Natural killer cell (primary cell): Measurements from ENCODE around the gene DUSP5. TPM values are rescaled to one million over a fixed set of nuclear protein-coding genes. Genes with fewer than 3 reads are reported as not detected.

Experiments
- ATAC-seq, 3 donors: fragments of 150-1000 bp in 2 of 3; fragments of 200-7000 bp in 1 of 3; cut with Tn5 transposase; 1 replicate in 1 of 3; 2 replicates in 2 of 3; pipeline ENCODE4 v1.10.0; 2021; ENCODE audit warnings: mild to moderate bottlenecking in 2 of 3, moderate library complexity in 2 of 3
- DNase-seq, 2 donors: peaks; one replicate each; pipeline versions ENCODE4 v3.0.0 to v3.0.0-alpha.2; 2013 to 2021; ENCODE audit warnings: mixed read lengths in 1 of 2
- H3K27ac ChIP-seq: one replicate; pipeline ENCODE4 v1.5.1; 2013; ENCODE audit warnings: mild to moderate bottlenecking, low read length
- H3K27me3 ChIP-seq: one replicate; pipeline ENCODE4 v1.6.1; 2013; ENCODE audit warnings: low read length; ENCODE audit not compliant: control insufficient read depth, insufficient read depth
- H3K36me3 ChIP-seq: one replicate; pipeline ENCODE4 v1.6.1; 2013; ENCODE audit warnings: low read length; ENCODE audit not compliant: control insufficient read depth, insufficient read depth
- H3K4me1 ChIP-seq: one replicate; pipeline ENCODE4 v1.6.1; 2013; ENCODE audit warnings: low read length; ENCODE audit not compliant: control insufficient read depth, insufficient read depth
- H3K4me3 ChIP-seq: one replicate; pipeline ENCODE4 v1.5.1; 2013; ENCODE audit warnings: low read length
- H3K9me3 ChIP-seq: one replicate; pipeline ENCODE4 v1.6.1; 2013; ENCODE audit warnings: low read length; ENCODE audit not compliant: control insufficient read depth, insufficient read depth
- H3K27ac Mint-ChIP-seq, 2 donors: one replicate each; pipeline ENCODE4 v1.8.0; 2022; ENCODE audit warnings: mild to moderate bottlenecking in 2 of 2, mixed read lengths in 2 of 2, moderate library complexity in 1 of 2
- H3K27me3 Mint-ChIP-seq, 2 donors: one replicate each; pipeline ENCODE4 v1.8.0; 2022; ENCODE audit warnings: low read depth in 2 of 2, mixed read lengths in 2 of 2
- H3K36me3 Mint-ChIP-seq: one replicate; pipeline ENCODE4 v1.8.0; 2022; ENCODE audit warnings: mixed read lengths
- H3K4me1 Mint-ChIP-seq, 2 donors: one replicate each; pipeline ENCODE4 v1.8.0; 2022; ENCODE audit warnings: mixed read lengths in 2 of 2
- H3K4me3 Mint-ChIP-seq: one replicate; pipeline ENCODE4 v1.8.0; 2022; ENCODE audit warnings: mild to moderate bottlenecking, moderate library complexity, mixed read lengths
- H3K9me3 Mint-ChIP-seq, 2 donors: one replicate each; pipeline ENCODE4 v1.8.0; 2022; ENCODE audit warnings: mixed read lengths in 2 of 2
- CTCF ChIP-seq: fragments of 200-600 bp; IDR thresholded peaks from one replicate; pipeline ENCODE4 v1.8.0; 2022; ENCODE audit warnings: antibody characterized with exemption
- WGBS: methylation state at CpG from one replicate; pipeline ENCODE4 v1.1.7; 2013; ENCODE audit warnings: missing lambda C conversion rate; ENCODE audit not compliant: insufficient coverage; 5-methylcytosine and 5-hydroxymethylcytosine counted together
- intact Hi-C: fragments of 100-400 bp; cut with micrococcal nuclease; formaldehyde crosslinking; loops from one replicate; pipeline ENCODE4 v1.14.2; 2022
- total RNA-seq, 4 donors: library from RNA; stranded (reverse); fragments of 120-200 nt in 1 of 4; gene quantifications; one replicate each; pipeline versions ENCODE4 v1.2.3 to v1.2.4, GENCODE V29; 2013 to 2022

DUSP5 gene
- total RNA-seq, 3 donors from 2014 or later (not counting 1 experiment from before 2014, with no cell fraction given): 56.3 to 98.9 (median 69.6) TPM

DNA sequence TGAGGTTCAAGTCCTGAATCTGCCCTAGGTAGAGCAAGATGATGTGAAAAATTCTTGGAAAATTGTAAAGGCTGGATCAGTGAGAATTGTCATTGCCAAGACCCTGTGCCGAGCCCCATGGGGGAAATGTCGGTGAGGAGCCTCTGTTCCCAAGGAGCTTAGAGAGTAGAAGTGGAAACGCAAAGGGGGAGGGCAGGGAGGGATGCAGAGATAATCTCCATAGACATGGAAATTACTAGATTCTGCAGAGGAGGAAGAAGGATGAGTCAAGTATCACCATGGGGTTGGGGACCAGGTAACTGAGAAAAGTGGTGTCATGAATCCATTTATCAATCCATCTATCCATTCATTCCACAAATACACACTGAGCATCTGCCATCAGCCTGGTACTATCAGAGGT is 26.0 kb downstream of the DUSP5 start:
- DNase-seq (no peak), ATAC-seq (no peak)
- Histone ChIP-seq H3K4me1 (peaks cover 9% of the 10 kb centered on the region), H3K9me3 (no peaks in the 10 kb centered on the region), H3K36me3 (no peaks in the 10 kb centered on the region), H3K4me3 (no peak overlapping the region), H3K27ac (no peak overlapping the region), H3K27me3 (no peaks in the 10 kb centered on the region)
- no peak overlapping the region for H3K27ac Mint-ChIP-seq
- H3K36me3 Mint-ChIP-seq: no peaks in the 10 kb centered on the region
- no peak for TF ChIP-seq CTCF
- 97% methylated on average over 3 of the region's 3 CpGs for WGBS
- intact Hi-C loops: no loop called here
- no peak overlapping the region for H3K4me3 Mint-ChIP-seq
- H3K9me3 Mint-ChIP-seq: no peaks in the 10 kb centered on the region
- no peaks in the 10 kb centered on the region for H3K27me3 Mint-ChIP-seq
- H3K4me1 Mint-ChIP-seq: peaks cover 15 to 25% of the 10 kb centered on the region in 2 donors

- no peaks in the 10 kb centered on the region for H3K27me3 ChIP-seq
- no peaks in the 10 kb centered on the region for H3K9me3 ChIP-seq
- H3K36me3 ChIP-seq: no peaks in the 10 kb centered on the region
- Mint-ChIP-seq H3K4me1 (peaks cover 21 to 30% of the 10 kb centered on the region in 2 donors), H3K9me3 (no peaks in the 10 kb centered on the region), H3K4me3 (no peak overlapping the region), H3K27me3 (no peaks in the 10 kb centered on the region), H3K36me3 (no peaks in the 10 kb centered on the region), H3K27ac (no peak overlapping the region)
- intact Hi-C loops: no loop called here
- H3K4me3 ChIP-seq: no peak overlapping the region
- TF ChIP-seq CTCF: no peak
- 95% methylated on average over 3 of the region's 3 CpGs for WGBS
- DNase-seq (no peak), ATAC-seq (no peak)
- peaks cover 14% of the 10 kb centered on the region for H3K4me1 ChIP-seq
- H3K27ac ChIP-seq: no peak overlapping the region
Measured at GRCh38 chr10:110524179-110524858, 26.6 kb downstream of the DUSP5 start.

DNA sequence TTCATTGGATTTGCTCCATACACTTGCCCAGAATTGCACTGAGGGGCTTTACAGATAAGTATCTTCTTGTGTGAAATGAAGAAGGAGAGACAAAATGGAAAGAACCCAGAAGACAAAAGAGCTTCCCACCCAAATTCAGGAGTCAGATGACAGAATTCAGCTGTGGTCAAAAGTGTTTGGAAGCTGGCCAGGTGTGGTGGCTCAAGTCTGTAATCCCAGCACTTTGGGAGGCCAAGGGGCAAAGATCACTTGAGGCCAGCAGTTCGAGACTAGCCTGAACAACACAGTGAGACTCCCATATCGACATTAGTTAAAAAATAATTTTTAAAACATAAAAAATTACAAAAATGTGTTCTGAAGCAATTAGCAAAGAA is 27.1 kb downstream of the DUSP5 start:
- no peak overlapping the region for H3K4me3 Mint-ChIP-seq
- no peak overlapping the region for H3K27ac Mint-ChIP-seq
- H3K27me3 ChIP-seq: no peaks in the 10 kb centered on the region
- no peaks in the 10 kb centered on the region for H3K9me3 ChIP-seq
- WGBS: 89% methylated on average over 1 of the region's 2 CpGs
- peaks cover 19% of the 10 kb centered on the region for H3K4me1 ChIP-seq
- TF ChIP-seq CTCF: no peak
- no peak for DNase-seq
- H3K9me3 Mint-ChIP-seq: no peaks in the 10 kb centered on the region
- intact Hi-C loops: no loop called here
- no peak overlapping the region for H3K27ac ChIP-seq
- peaks cover 26 to 36% of the 10 kb centered on the region in 2 donors for H3K4me1 Mint-ChIP-seq
- ATAC-seq: no peak
- no peaks in the 10 kb centered on the region for H3K27me3 Mint-ChIP-seq
- no peaks in the 10 kb centered on the region for H3K36me3 Mint-ChIP-seq
- H3K4me3 ChIP-seq: no peak overlapping the region
- H3K36me3 ChIP-seq: no peaks in the 10 kb centered on the region
